HFFc6 (cell line): ENCODE measurements around the gene OR51T1. TPM values are rescaled to one million over a fixed set of nuclear protein-coding genes. Genes with fewer than 3 reads are reported as not detected.

Experiments
- DNase-seq: peaks from one replicate; pipeline ENCODE4 v3.0.0-alpha.2; 2018
- H3K27ac Mint-ChIP-seq: 2 replicates; pipeline ENCODE4 v1.8.0; 2020; ENCODE audit warnings: mild to moderate bottlenecking, mixed read lengths
- H3K27me3 Mint-ChIP-seq: 2 replicates; pipeline ENCODE4 v1.8.0; 2021; ENCODE audit warnings: mild to moderate bottlenecking, moderate library complexity, mixed read lengths; ENCODE audit not compliant: insufficient read depth
- H3K36me3 Mint-ChIP-seq: 2 replicates; pipeline ENCODE4 v1.8.0; 2021; ENCODE audit warnings: low read depth, mixed read lengths
- H3K4me1 Mint-ChIP-seq: 2 replicates; pipeline ENCODE4 v1.8.0; 2020; ENCODE audit warnings: low read depth, mixed read lengths
- H3K4me3 Mint-ChIP-seq: 2 replicates; pipeline ENCODE4 v1.8.0; 2020; ENCODE audit warnings: mild to moderate bottlenecking, moderate library complexity, mixed read lengths
- H3K9me3 Mint-ChIP-seq: 2 replicates; pipeline ENCODE4 v1.8.0; 2020; ENCODE audit warnings: mild to moderate bottlenecking, mixed read lengths
- CTCF ChIP-seq: fragments of 200-600 bp; sonication (generic); IDR thresholded peaks from 2 replicates; pipeline ENCODE4 v1.5.0; 2021; ENCODE audit warnings: antibody characterized with exemption, mild to moderate bottlenecking
- total RNA-seq, 6 experiments: library from RNA; stranded (reverse); fragmentation: NEBNext Ultra II Directional; extraction: Animal tissue kit (Norgen Biotek cat#: 25700); gene quantifications; 2 replicates in 1 of 6; 3 replicates in 5 of 6; pipeline ENCODE4 v1.2.3, GENCODE V29; 2021

Gene OR51T1
- total RNA-seq, 6 experiments from 2014 or later, result not detected

DNA sequence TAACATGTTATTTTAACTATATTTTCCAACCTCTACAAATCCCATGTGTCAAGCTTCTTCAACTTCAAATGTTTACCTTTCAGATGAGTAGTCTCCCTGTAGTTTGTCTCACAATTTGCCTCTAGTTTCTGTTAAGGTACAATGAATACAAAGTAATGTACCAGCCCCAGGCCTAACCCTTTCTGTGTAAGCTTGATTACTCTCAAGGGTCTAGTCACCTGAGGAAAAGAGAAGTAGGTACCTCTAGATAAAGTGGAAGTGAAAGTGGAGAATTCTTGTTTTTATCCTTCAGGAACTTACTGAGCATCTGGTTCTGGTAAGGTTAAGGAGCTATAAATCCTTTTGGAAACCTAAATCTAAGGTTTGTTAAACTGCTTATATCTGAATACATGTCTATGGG is 21.8 kb downstream of the OR51T1 start, which contains the start of gene OR51A7:
TSS of gene OR51A7 (plus strand) at position 300 of the 400 bp plus-strand sequence. CDS start 3,587 bp downstream, outside the sequence.
- Mint-ChIP-seq H3K9me3 (peaks cover 23% of the 10 kb centered on the region), H3K36me3 (no peaks in the 10 kb centered on the region), H3K4me3 (no peak within 1 kb of the TSS), H3K4me1 (no peaks in the 10 kb centered on the region), H3K27me3 (no peaks in the 10 kb centered on the region), H3K27ac (no peak within 1 kb of the TSS)
- no peak for TF ChIP-seq CTCF
- DNase-seq, result no peak

DNA sequence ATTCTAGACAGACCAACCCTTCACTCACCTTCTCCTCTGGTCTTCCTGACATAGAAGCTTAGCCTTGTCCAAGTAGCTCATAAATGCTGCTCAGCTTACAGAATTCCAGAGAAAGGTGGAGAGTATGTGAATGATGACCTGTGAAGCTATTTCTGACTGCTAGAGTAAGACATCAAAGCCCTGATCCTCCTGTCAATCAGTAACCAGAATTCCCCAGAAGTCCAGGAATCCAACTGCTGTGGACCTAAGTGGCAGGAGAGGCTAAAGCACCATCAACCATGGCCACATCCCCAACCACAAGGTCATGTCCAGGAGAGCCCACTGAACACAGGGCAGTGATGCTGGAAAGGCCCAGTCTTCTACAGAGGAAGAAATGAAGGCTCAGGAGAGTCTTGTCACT is 34.9 kb downstream of the OR51T1 start:
- Mint-ChIP-seq H3K27me3 (peaks cover 2% of the 10 kb centered on the region), H3K4me1 (no peaks in the 10 kb centered on the region)
- TF ChIP-seq CTCF, result no peak

GRCh38 chr11:4919250-4919649 is 37.5 kb downstream of the OR51T1 start, which contains the start of gene OR51G2:
TSS of gene OR51G2 (minus strand) at chr11:4919350. CDS start at chr11:4915663, 3,687 bp downstream.
- TF ChIP-seq CTCF, result no peak
- Mint-ChIP-seq H3K4me1 (no peaks in the 10 kb centered on the region), H3K27ac (no peak within 1 kb of the TSS), H3K4me3 (no peak within 1 kb of the TSS), H3K9me3 (peaks cover 59% of the 10 kb centered on the region), H3K27me3 (no peaks in the 10 kb centered on the region; the same call in 1 of the 2 replicates), H3K36me3 (peaks cover 20% of the 10 kb centered on the region)
- DNase-seq, result no peak

More for the DNA sequence above, 34.9 kb downstream of the OR51T1 start:
- Mint-ChIP-seq H3K9me3 (peaks cover 61% of the 10 kb centered on the region), H3K4me3 (no peak overlapping the region), H3K27ac (no peak overlapping the region), H3K36me3 (peaks cover 14% of the 10 kb centered on the region)
- DNase-seq, result no peak

GRCh38 chr11:4921796-4922195 is 40.1 kb downstream of the OR51T1 start:
- Mint-ChIP-seq H3K4me3 (no peak overlapping the region), H3K4me1 (no peaks in the 10 kb centered on the region), H3K36me3 (peaks cover 6% of the 10 kb centered on the region), H3K27me3 (no peaks in the 10 kb centered on the region), H3K9me3 (peaks cover 55% of the 10 kb centered on the region), H3K27ac (no peak overlapping the region)
- TF ChIP-seq CTCF, result no peak
- DNase-seq, result no peak

- no peak for TF ChIP-seq CTCF
- Mint-ChIP-seq H3K4me3 (no peak overlapping the region), H3K4me1 (no peaks in the 10 kb centered on the region), H3K36me3 (peaks cover 6% of the 10 kb centered on the region), H3K27ac (no peak overlapping the region), H3K27me3 (no peaks in the 10 kb centered on the region), H3K9me3 (peaks cover 58% of the 10 kb centered on the region)
- no peak for DNase-seq
Observed at GRCh38 chr11:4922304-4922703, 40.6 kb downstream of the OR51T1 start.

GRCh38 chr11:4924239-4924638 is 42.5 kb downstream of the OR51T1 start, which contains the start of gene OR51G1:
TSS of gene OR51G1 (minus strand) at chr11:4924339. CDS start at chr11:4924339, 0 bp downstream.
- no peaks in the 10 kb centered on the region for H3K27me3 Mint-ChIP-seq
- peaks cover 6% of the 10 kb centered on the region for H3K36me3 Mint-ChIP-seq
- H3K4me1 Mint-ChIP-seq, result no peaks in the 10 kb centered on the region
- H3K4me3 Mint-ChIP-seq, result no peak within 1 kb of the TSS
- no peak within 1 kb of the TSS for H3K27ac Mint-ChIP-seq
- peaks cover 58% of the 10 kb centered on the region for H3K9me3 Mint-ChIP-seq
- no peak for TF ChIP-seq CTCF
- DNase-seq, result no peak
